Hepatocyte (in vitro differentiated cells): ENCODE results near the gene AOAH. TPM values are rescaled to one million over a fixed set of nuclear protein-coding genes. Genes with fewer than 3 reads are reported as not detected.
A peak's percentile ranks its signal among the peaks of the same experiment; 100 is the strongest.

ENCODE experiments used
- DNase-seq: peaks from one replicate; pipeline ENCODE4 v3.0.0-alpha.2; 2016; ENCODE audit warnings: low spot score
- H2AFZ ChIP-seq: fragments of 200-600 bp; sonication (generic); 2 replicates; pipeline ENCODE4 v1.6.0; 2016; ENCODE audit warnings: antibody characterized with exemption, mild to moderate bottlenecking
- H3K27ac ChIP-seq: fragments of 200-600 bp; sonication (generic); 2 replicates; pipeline ENCODE4 v1.5.1; 2016; ENCODE audit warnings: mild to moderate bottlenecking
- H3K27me3 ChIP-seq: fragments of 200-600 bp; sonication (generic); 2 replicates; pipeline ENCODE4 v1.6.1; 2016
- H3K36me3 ChIP-seq: fragments of 200-600 bp; sonication (generic); replicated peaks from 2 replicates; pipeline ENCODE4 v1.5.1; 2016; ENCODE audit warnings: low read depth; ENCODE audit not compliant: insufficient read depth
- H3K4me1 ChIP-seq: fragments of 200-600 bp; sonication (generic); 2 replicates; pipeline ENCODE4 v1.5.1; 2016; ENCODE audit warnings: mild to moderate bottlenecking, moderate library complexity; ENCODE audit not compliant: insufficient read depth
- H3K4me2 ChIP-seq: fragments of 200-600 bp; sonication (generic); 2 replicates; pipeline ENCODE4 v1.6.0; 2016
- H3K4me3 ChIP-seq: fragments of 200-600 bp; sonication (generic); 2 replicates; pipeline ENCODE4 v1.5.1; 2016; ENCODE audit warnings: mild to moderate bottlenecking
- H3K79me2 ChIP-seq: fragments of 200-600 bp; sonication (generic); 2 replicates; pipeline ENCODE4 v1.6.0; 2017; ENCODE audit warnings: mild to moderate bottlenecking
- H3K9me2 ChIP-seq: fragments of 200-600 bp; sonication (generic); replicated peaks from 2 replicates; pipeline ENCODE4 v1.6.0; 2017; ENCODE audit warnings: mild to moderate bottlenecking; ENCODE audit not compliant: insufficient read depth
- H3K9me3 ChIP-seq: fragments of 200-600 bp; sonication (generic); 2 replicates; pipeline ENCODE4 v1.5.1; 2016; ENCODE audit warnings: low read depth, mild to moderate bottlenecking
- H4K20me1 ChIP-seq: fragments of 200-600 bp; sonication (generic); 2 replicates; pipeline ENCODE4 v1.6.0; 2016; ENCODE audit warnings: mild to moderate bottlenecking; ENCODE audit not compliant: insufficient read depth, poor library complexity, severe bottlenecking
- EZH2 ChIP-seq: fragments of 200-600 bp; sonication (generic); IDR thresholded peaks from 2 replicates; pipeline ENCODE4 v1.6.1; 2016; ENCODE audit warnings: antibody characterized with exemption, mild to moderate bottlenecking, borderline replicate concordance
- EZH2phosphoT487 ChIP-seq: fragments of 200-600 bp; sonication (generic); IDR thresholded peaks from one replicate; pipeline ENCODE4 v1.6.1; 2018; ENCODE audit warnings: antibody characterized with exemption, mild to moderate bottlenecking, low read depth, moderate library complexity; ENCODE audit not compliant: unreplicated experiment, severe bottlenecking
- WGBS: methylation state at CpG from one replicate; pipeline ENCODE4 v1.1.6; 2016; ENCODE audit warnings: low lambda C conversion rate; ENCODE audit errors: missing lambda C conversion rate; 5-methylcytosine and 5-hydroxymethylcytosine counted together
- polyA plus RNA-seq: library from polyadenylated mRNA; unstranded; fragments of >200 nt; fragmentation: Nextera tagmentation; extraction: Ambion mirVana; gene quantifications from 2 replicates; pipeline ENCODE4 v1.2.1, GENCODE V29; 2016
- total RNA-seq: library from RNA; depleted of rRNA; stranded (reverse); fragments of >200 nt; gene quantifications from 2 replicates; pipeline ENCODE4 v1.2.3, GENCODE V29; 2014
- TF ChIP-seq, protein P1 (sequence below): fragments of 200-600 bp; sonication (generic); IDR thresholded peaks from 2 replicates; pipeline ENCODE4 v1.5.1; 2016; ENCODE audit warnings: antibody characterized with exemption, mild to moderate bottlenecking; ENCODE audit not compliant: poor library complexity

Gene AOAH
- total and polyA plus RNA-seq, 2 experiments from 2014 or later = 2.4 to 3.9 TPM

DNA sequence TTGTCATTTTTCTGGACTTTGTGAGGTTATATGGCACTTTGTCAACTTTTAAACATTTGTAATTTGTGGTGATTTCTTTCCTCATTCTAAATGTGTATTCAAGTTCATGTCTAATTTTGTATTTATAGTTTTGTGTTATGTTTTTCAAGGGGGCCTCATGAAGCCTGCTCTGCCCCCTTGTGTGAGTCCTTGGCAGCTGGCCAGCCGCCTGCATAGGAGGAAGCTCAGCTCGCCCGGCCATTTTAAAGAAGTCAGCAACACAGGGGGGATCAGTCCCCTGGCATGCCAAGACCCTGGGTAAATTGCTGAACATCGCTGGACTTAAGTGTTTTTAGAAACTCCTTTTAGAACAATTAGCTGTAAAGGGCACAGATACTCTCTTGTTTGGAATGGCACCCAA lies 211.7 kb downstream of the AOAH start:
- Histone ChIP-seq H3K4me3 (no peak overlapping the region), H4K20me1 (no peaks in the 10 kb centered on the region), H3K27ac (no peak overlapping the region), H3K4me2 (no peak overlapping the region), H2AFZ (no peak overlapping the region), H3K79me2 (no peaks in the 10 kb centered on the region), H3K36me3 (no peaks in the 10 kb centered on the region), H3K27me3 (no peaks in the 10 kb centered on the region), H3K4me1 (no peaks in the 10 kb centered on the region), H3K9me2 (no peaks in the 10 kb centered on the region), H3K9me3 (no peaks in the 10 kb centered on the region)
- TF ChIP-seq EZH2 = no peak
- TF ChIP-seq, protein P1, sequence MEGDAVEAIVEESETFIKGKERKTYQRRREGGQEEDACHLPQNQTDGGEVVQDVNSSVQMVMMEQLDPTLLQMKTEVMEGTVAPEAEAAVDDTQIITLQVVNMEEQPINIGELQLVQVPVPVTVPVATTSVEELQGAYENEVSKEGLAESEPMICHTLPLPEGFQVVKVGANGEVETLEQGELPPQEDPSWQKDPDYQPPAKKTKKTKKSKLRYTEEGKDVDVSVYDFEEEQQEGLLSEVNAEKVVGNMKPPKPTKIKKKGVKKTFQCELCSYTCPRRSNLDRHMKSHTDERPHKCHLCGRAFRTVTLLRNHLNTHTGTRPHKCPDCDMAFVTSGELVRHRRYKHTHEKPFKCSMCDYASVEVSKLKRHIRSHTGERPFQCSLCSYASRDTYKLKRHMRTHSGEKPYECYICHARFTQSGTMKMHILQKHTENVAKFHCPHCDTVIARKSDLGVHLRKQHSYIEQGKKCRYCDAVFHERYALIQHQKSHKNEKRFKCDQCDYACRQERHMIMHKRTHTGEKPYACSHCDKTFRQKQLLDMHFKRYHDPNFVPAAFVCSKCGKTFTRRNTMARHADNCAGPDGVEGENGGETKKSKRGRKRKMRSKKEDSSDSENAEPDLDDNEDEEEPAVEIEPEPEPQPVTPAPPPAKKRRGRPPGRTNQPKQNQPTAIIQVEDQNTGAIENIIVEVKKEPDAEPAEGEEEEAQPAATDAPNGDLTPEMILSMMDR = no peak
- TF ChIP-seq EZH2phosphoT487 = no peak
- whole genome bisulfite sequencing = 73% methylated on average over 4 of the region's 4 CpGs
- peak; percentile 30 for DNase-seq

DNA sequence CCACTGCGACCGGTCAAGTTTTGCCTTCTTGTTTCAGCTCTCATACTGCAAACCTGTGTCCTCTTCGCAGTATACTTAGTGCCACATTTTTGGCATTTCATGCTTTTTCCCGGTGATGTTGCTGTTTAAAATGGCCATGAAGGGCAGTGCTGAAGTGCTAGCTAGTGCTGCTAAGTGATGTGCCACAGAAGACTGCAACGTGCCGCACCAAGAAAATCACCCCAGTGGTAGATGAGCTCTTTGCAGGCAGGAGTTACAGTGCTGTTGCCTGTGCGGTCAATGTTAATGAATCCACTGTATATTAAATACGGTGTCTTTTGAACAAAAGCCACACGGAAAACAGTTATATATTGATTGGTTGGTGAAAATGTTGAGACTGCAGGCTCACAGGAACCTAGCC lies 214.3 kb downstream of the AOAH start:
- H3K9me3 ChIP-seq = no peaks in the 10 kb centered on the region
- 85% methylated on average over 9 of the region's 9 CpGs for WGBS
- no peaks in the 10 kb centered on the region for H3K36me3 ChIP-seq

DNA sequence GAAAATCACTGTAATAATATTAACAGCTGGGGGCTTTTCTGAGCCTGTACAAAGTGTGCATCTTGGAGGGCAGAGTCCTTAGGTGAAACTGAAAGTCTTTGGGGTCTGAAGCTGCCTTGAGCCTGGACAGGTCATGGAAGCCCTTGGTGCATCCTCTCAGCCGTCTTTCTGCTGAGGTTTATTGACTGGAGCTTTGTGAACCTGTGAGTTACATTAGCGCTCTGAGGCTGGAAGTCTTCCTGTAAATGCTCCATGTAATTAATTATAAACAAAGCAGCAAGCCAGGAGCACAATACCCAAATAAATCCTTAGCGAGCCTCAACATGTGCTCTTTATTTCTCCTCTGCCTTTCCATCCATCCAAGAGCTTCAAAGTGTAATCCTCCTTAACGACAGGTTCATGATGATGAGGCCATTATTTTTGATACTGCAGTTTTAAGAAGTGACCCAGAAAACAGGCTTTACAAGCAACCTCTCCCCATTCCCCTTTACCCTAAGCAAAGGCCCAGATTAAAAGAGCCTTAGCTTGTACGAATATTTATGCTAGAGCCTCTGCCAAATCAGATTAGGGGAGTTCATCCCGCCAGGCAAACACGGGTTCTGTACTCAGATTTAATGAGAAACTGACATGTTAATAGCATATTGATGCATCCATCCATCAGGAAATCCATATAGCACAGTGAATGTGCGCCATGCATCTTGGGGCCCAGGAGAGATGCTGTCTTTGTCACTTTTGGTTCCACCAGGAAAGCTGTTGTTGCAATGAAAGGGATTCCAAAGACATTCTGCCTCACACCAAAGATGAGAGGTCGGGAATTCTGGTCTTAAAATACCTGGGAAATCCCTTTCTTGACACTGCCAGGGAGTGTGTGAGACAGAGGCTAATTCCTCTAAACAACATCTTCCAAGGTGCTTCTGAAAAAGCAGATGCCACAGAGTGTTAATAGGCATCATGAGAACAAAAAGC lies 216.5 kb downstream of the AOAH start:
- H3K9me2 ChIP-seq = no peaks in the 10 kb centered on the region
- no peaks in the 10 kb centered on the region for H3K79me2 ChIP-seq
- TF ChIP-seq EZH2 (no peak), EZH2phosphoT487 (no peak)
- TF ChIP-seq, protein P1 = no peak
- H3K9me3 ChIP-seq = no peaks in the 10 kb centered on the region
- no peak overlapping the region for H3K4me3 ChIP-seq
- H3K4me1 ChIP-seq = no peaks in the 10 kb centered on the region
- no peak for DNase-seq
- no peak overlapping the region for H3K4me2 ChIP-seq
- no peak overlapping the region for H3K27ac ChIP-seq
- H3K27me3 ChIP-seq = no peaks in the 10 kb centered on the region
- H2AFZ ChIP-seq = no peak overlapping the region
- 70% methylated on average over 9 of the region's 9 CpGs for WGBS
- no peaks in the 10 kb centered on the region for H4K20me1 ChIP-seq
- no peaks in the 10 kb centered on the region for H3K36me3 ChIP-seq

More for the DNA sequence above, 214.3 kb downstream of the AOAH start:
- no peaks in the 10 kb centered on the region for H3K79me2 ChIP-seq
- no peaks in the 10 kb centered on the region for H3K4me1 ChIP-seq
- H3K27me3 ChIP-seq = no peaks in the 10 kb centered on the region
- H3K27ac ChIP-seq = no peak overlapping the region
- no peak for TF ChIP-seq EZH2phosphoT487
- TF ChIP-seq, protein P1 = no peak
- TF ChIP-seq EZH2 = no peak
- no peak overlapping the region for H3K4me2 ChIP-seq
- no peak overlapping the region for H2AFZ ChIP-seq
- no peaks in the 10 kb centered on the region for H4K20me1 ChIP-seq
- DNase-seq = no peak
- H3K4me3 ChIP-seq = no peak overlapping the region
- H3K9me2 ChIP-seq = no peaks in the 10 kb centered on the region
